Measurements from ENCODE around the gene KRT76.
"Not testable (repeated sequence)": the region's sequence is repeated elsewhere in the genome, so short reads cannot be mapped to it uniquely, and the experiment has no call there.

KRT76 gene

DNA sequence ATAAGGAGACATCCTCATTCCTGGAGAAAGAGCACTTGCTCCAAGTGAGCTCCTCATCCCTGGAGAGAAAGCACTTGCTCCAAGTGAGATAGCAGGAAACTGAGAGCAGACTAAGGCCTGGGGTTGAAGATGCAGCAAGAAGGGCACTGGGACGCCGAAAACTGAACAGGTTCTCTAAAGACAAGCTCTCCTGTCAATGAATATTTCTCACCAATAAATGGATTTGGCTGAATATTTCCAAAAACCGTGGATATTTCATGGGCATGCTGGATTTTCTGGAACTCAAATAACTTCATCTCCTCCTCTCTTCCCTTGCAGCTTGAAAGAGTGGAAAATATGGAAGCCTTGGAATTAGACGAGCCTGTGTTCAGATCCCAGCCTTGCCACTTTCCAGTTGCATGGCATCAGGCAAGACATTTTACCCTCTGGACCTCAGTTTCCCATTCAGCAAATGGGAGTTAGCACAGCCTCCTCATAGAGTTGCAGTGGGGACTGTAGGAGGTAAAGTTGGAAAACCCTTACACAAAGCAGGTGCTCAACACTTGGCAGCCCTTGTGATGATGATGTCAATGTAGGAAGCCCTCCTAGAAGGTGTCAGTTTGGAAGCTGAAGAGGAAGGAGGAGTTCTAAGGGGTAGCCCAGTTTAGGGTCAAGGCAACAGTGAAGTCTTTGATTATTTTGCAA is 4.4 kb upstream of the KRT76 start:
- DNase-seq (ENCODE audit: low read depth), result no peak

DNA sequence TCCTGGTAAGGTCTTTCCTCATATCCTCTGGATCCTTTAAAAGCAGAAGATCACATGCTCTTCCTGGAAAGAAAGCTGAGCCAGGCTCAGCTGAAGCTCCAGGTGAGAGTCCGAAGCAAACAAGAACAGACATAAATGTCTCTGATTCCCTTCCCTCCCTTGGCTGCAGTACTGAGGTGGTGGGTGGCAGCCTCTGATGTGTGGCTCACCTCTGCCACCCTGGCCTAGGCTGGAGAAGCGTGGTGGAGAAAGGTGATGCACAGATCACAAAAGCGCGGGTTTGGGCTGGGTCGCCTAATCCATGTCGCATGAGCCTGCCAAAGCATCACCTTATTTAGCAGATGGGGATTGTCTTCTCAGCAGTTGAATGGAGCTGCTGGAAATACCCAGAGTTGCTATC is 2.8 kb upstream of the KRT76 start:
- no peak for DNase-seq (ENCODE audit: low read depth)

DNA sequence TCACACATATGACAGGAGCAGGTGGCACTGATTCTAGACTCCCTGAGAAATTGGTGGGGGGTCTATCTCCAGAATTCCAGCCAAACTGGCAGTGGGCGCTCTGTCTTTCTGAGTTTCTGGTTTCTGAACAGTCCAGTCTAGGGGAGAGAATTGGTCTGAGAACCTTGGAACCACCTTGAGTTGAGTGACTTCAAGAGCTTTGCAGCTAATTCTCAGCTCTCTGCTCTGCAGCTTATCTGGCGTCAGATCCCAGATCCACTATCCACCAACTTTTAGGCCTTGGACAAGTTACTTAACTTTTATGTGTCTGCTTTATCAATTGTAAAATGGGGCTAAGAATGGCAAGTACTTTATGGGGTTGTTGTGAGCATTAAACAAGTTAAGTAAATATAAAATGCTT is 1.7 kb upstream of the KRT76 start:
- no peak for DNase-seq (ENCODE audit: low read depth)

- DNase-seq (ENCODE audit: low read depth), result no peak
Observed at GRCh38 chr12:52777566-52777965, 421 bp upstream of the KRT76 start.

DNA sequence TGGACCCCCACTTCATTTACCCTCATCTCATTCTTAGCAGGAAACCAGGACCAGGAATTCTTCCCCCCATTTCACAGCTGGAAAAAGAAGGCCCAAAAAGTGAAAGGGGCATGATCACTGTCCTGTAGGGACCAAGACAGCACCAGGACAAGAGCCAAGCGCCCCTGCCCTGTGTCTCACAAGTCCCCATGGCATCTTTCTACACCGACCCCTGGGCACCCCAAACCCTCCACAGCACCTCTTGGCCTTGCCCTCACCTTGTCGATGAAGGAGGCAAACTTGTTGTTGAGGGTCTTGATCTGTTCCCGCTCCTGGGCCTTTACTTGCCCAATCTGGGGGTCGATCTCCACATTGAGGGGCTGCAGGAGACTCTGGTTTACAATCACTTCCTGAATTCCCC is 710 bp downstream of the KRT76 start:
- no peak for DNase-seq (ENCODE audit: low read depth)

- DNase-seq (ENCODE audit: low read depth), result no peak
Observed at GRCh38 chr12:52774629-52775250, 2.4 kb downstream of the KRT76 start.

DNA sequence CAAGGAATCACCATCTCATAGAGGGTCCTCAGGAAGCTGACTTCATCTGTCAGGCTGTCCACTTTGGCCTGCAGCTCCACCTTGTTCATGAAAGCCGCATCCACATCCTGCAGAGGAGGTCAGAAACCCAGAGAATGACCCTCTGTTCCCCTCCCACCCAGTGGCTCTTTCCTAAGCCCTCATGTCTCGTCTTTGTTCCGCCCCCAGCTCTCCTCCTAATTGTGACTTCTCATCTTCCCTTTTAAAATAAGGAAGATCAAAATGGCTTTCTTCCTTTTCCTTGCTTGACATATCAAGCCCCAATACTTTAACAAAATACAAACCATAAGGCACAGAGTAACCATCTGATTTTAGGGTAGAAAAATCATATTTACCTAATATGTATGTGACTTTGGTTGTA is 4.4 kb downstream of the KRT76 start:
- no peak for DNase-seq (ENCODE audit: low read depth)

DNA sequence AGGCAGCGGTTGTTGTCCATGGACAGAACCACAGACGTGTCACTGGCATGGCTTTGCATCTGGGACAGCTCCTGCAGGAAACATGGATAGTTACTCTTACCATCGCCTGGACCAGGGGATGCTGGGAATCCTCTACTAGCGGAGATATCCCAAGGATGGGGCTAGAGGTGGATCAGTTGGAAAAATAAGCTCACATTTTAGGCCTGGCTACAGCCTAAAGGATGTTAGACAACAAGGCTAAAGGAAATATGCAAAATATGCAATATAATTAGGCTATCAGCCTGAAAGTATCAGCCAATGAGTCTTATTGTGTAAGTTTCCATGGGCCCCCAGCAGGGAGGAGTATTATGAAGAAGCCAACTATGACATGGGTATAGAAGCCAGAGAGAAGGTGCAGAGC is 5.0 kb downstream of the KRT76 start:
- DNase-seq (ENCODE audit: low read depth), result no peak

DNA sequence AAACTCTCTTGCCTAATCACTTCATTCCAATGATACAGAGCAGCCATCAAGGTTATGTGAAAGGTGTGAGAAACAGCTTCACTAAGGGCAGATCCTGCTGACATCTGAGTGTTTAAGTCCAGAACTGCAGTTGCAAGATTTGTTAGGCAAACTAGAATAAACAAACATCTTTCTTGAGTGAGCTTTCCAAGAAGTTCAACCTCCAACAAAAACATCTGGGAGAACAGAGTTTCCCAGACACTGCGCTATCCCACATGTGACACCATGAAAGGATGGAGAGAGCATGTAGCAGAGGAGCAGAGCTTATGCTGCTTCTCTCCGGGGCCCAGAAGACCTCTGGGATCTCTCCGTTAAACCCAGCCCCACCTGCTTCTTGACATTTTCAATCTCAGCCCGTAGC is 5.6 kb downstream of the KRT76 start:
- no peak for DNase-seq (ENCODE audit: low read depth)

- DNase-seq (ENCODE audit: low read depth), result no peak
Observed at GRCh38 chr12:52771088-52771487, 6.1 kb downstream of the KRT76 start.

GRCh38 chr12:52769946-52770345 is 7.2 kb downstream of the KRT76 start:
- no peak for DNase-seq (ENCODE audit: low read depth)

DNA sequence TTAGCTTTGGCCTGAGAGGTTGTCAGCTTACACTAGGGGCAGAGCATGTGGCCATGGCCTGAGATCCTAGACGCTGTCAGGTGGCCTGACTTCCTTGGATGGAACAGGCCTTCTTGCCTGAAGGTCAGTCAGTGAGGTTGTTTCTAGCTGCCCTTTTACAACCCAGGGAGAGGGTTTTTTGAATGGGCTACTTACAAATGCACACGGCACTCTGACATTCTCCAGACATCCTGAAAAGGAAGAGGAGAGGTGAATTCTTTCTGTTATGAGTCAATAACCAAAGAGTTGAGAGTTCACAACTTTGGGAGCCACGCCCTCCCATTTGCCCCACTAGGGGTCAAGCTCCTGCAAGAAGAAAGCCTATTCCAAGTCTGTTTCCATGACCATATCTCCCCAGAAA is 7.8 kb downstream of the KRT76 start:
- DNase-seq (ENCODE audit: low read depth), result no peak

DNA sequence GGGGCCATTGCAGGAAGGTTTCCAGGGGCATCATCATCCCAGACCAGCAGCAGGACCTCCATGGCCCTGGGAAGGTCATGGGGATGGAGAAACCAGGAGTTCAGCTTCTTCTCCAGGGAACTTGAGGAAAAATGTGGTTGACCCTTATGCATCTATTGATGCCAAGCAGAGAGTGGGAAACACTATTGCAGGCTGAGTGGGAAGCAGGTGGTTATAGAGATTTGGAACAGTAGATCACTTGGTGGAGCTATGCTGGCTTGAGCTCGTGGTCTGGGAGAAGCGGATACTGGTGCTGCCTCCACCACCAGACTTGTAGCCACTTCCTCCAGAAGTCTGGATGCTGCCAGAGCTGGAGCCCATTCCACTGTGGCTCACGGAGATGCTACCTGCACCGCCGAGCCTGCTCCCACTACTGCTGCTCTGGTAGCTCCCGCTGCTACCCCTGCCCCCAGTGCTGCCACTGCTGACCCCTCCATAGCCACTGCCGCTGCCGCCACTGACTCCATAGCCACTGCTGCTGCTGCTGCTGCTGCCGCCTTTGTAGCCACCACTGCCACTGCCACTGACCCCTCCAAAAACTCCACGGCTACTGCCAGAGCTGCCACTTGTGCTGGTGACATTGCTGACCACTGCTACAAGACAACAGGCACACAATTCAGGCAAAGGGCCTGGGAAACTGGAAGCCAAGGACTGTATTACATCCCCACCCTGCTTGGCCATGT is 8.5 kb downstream of the KRT76 start:
- no peak for DNase-seq (ENCODE audit: low read depth)

- DNase-seq (ENCODE audit: low read depth), result no peak
Observed at GRCh38 chr12:52767427-52767826, 9.7 kb downstream of the KRT76 start.

- DNase-seq (ENCODE audit: low read depth), result no peak
Observed at GRCh38 chr12:52767020-52767379, 10.1 kb downstream of the KRT76 start.

- no peak for DNase-seq (ENCODE audit: low read depth)
Observed at GRCh38 chr12:52766351-52767019, 10.7 kb downstream of the KRT76 start.

DNA sequence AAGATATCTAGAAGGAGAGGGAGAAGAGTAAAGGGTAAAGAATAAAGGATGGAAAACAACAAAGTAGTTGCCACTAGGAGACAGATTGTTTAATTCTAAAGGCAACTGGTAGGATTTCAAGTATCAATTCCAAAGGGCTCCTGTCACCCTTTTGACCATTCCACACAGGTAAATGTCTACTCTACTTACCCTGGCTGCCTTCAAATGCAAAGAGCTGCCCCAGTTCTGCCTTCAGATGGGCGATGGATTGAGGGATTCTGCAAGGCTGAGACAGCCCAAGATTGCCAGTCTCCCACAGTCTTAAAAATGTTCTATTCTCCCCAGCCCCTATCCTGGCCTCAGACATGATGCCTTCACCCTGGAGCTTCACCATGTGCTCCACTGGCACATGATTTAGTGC is 11.4 kb downstream of the KRT76 start:
- DNase-seq (ENCODE audit: low read depth), result no peak

- no peak for DNase-seq (ENCODE audit: low read depth)
Observed at GRCh38 chr12:52763991-52764390, 13.2 kb downstream of the KRT76 start.

- DNase-seq (ENCODE audit: low read depth), result no peak
Observed at GRCh38 chr12:52763036-52763659, 14.0 kb downstream of the KRT76 start.

- DNase-seq (ENCODE audit: low read depth), result no peak
Observed at GRCh38 chr12:52761802-52762201, 15.3 kb downstream of the KRT76 start.

- DNase-seq (ENCODE audit: low read depth), result not testable (repeated sequence)
Observed at GRCh38 chr12:52761218-52761617, 15.9 kb downstream of the KRT76 start.

DNA sequence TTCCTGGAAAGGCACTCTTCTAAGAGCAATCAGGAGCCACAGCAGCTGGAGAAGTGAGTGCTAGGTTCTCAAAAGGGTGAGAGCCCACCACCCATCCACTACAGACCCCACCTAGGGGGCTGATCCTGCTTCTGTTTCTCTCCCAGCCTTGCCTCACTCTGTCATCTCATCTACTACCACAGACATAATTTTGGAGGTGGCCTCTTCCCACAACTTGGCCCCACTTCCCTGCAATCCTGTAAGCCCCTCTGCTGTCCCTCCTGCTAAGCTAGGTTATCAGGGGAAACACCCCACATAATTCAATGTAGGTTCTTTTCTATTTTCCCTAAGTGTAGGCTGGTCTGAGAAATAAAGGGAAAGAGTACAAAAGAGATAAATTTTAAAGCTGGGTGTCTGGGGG is 16.5 kb downstream of the KRT76 start:
- no peak for DNase-seq (ENCODE audit: low read depth)

DNA sequence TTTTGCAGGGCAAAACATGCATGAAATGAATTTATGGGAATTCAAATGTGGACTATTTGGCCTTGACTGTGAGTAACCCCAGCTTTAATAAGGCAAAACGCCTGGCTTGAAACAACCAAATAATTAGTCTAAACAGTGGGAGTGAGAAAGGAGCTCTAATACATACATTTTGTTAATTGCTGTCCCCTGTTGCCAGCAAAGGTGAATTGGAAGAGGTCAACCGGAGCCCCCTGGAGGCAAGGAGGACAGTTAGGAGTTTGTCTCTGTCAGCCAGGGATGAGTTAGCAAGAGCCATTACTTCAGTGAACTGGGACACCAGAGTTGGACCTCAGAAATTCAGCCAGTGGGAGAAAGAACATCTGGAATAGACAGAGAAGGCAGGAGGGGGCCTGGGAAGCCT is 17.4 kb downstream of the KRT76 start:
- no peak for DNase-seq (ENCODE audit: low read depth)
